WERI-Rb-1 (cell line): Measurements from ENCODE around the gene ALDH5A1.

ENCODE experiments used
- DNase-seq: peaks from one replicate; pipeline ENCODE4 v3.0.0-alpha.2; 2020
- H3K27ac ChIP-seq: fragments of 250-450 bp; sonication (Bioruptor Pico); 2 replicates; pipeline ENCODE4 v1.5.1; 2020; ENCODE audit warnings: mild to moderate bottlenecking, moderate library complexity
- H3K27me3 ChIP-seq: fragments of 250-450 bp; sonication (Bioruptor Pico); 2 replicates; pipeline ENCODE4 v1.5.1; 2021; ENCODE audit warnings: mild to moderate bottlenecking, low read depth, moderate library complexity; ENCODE audit not compliant: insufficient read depth, severe bottlenecking
- H3K36me3 ChIP-seq: fragments of 250-450 bp; sonication (Bioruptor Pico); 2 replicates; pipeline ENCODE4 v1.5.1; 2020; ENCODE audit warnings: mild to moderate bottlenecking, moderate library complexity
- H3K4me3 ChIP-seq: 2 replicates; pipeline ENCODE4 v1.5.1; 2011; ENCODE audit warnings: low read depth, mild to moderate bottlenecking, control low read depth, low read length
- H3K9me3 ChIP-seq: fragments of 250-450 bp; sonication (Bioruptor Pico); 2 replicates; pipeline ENCODE4 v1.5.1; 2021; ENCODE audit warnings: mild to moderate bottlenecking, moderate library complexity; ENCODE audit not compliant: severe bottlenecking
- CTCF ChIP-seq: IDR thresholded peaks from 2 replicates; pipeline ENCODE4 v1.5.1; 2011; ENCODE audit warnings: low read depth, mild to moderate bottlenecking, control low read depth, inconsistent platforms, low read length

ALDH5A1 gene

GRCh38 chr6:24574809-24575208 is 80.0 kb downstream of the ALDH5A1 start:
- no peak overlapping the region for H3K4me3 ChIP-seq
- H3K27me3 ChIP-seq, result no peaks in the 10 kb centered on the region
- no peaks in the 10 kb centered on the region for H3K9me3 ChIP-seq
- no peaks in the 10 kb centered on the region for H3K36me3 ChIP-seq
- no peak for TF ChIP-seq CTCF
- DNase-seq, result no peak
- H3K27ac ChIP-seq, result no peak overlapping the region

DNA sequence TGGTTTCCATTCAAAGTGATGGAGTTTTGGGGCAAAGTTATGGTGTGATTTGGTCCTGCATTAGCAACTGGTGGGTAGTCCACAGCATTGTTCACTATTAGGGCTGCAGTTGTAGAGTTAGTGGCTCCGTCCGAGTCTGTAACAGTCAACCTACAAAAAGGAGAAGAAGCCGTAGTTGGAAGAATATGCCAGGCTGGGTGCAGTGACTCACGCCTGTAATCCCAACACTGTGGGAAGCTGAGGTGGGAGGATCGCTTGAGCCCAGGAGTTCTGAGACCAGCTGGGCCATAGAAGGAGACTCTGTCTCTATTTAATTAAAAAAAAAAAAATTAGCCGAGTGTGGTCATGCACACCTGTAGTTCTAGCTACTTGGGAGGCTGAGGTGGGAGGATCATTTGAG is 81.7 kb downstream of the ALDH5A1 start:
- Histone ChIP-seq H3K27me3 (no peaks in the 10 kb centered on the region), H3K36me3 (no peaks in the 10 kb centered on the region), H3K9me3 (no peaks in the 10 kb centered on the region), H3K27ac (no peak overlapping the region), H3K4me3 (no peak overlapping the region)
- no peak for DNase-seq
- TF ChIP-seq CTCF, result no peak

DNA sequence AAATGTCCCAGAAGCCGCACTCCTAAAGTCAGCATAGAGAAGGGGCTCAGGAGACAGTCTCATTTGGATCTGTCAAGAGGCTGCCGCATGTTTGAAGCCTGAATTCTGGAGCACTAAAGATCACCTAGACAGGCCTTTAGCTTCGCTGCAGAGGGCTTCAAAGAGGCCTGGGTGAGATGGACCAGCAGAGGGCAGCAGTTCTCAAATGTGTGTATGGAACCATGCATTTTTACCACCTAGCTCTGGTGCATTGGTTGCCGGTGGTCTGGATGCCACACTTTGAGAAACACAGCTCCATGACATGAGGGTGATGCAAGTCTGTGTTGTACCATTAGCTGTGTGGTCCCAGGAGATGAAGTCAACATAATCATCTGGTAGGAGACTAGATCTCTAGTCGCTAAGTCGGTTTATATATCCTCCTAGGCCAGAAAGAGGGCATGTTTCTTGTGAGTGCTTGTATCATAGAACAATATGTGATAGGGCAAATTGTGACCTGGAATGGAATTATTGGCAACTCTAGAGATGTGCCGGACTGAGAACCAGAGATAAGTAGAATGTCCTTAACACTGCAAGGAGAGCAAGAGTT is 86.4 kb downstream of the ALDH5A1 start:
- no peak overlapping the region for H3K27ac ChIP-seq
- TF ChIP-seq CTCF, result peak; percentile 97
- no peaks in the 10 kb centered on the region for H3K9me3 ChIP-seq
- no peaks in the 10 kb centered on the region for H3K27me3 ChIP-seq
- no peak overlapping the region for H3K4me3 ChIP-seq
- DNase-seq, result peak; percentile 93
- H3K36me3 ChIP-seq, result no peaks in the 10 kb centered on the region

- peak; percentile 87 for TF ChIP-seq CTCF
- H3K27me3 ChIP-seq, result no peaks in the 10 kb centered on the region
- no peaks in the 10 kb centered on the region for H3K36me3 ChIP-seq
- H3K4me3 ChIP-seq, result peak overlapping the region; percentile 48
- peak; percentile 91 for DNase-seq
- H3K27ac ChIP-seq, result peak overlapping the region; percentile 63
- no peaks in the 10 kb centered on the region for H3K9me3 ChIP-seq
Measured at GRCh38 chr6:24583463-24584381, 89.0 kb downstream of the ALDH5A1 start.

GRCh38 chr6:24584382-24584720 is 89.6 kb downstream of the ALDH5A1 start:
- H3K36me3 ChIP-seq, result no peaks in the 10 kb centered on the region
- peak overlapping the region; percentile 48 for H3K4me3 ChIP-seq
- no peaks in the 10 kb centered on the region for H3K27me3 ChIP-seq
- peak; percentile 88 for DNase-seq
- H3K9me3 ChIP-seq, result no peaks in the 10 kb centered on the region
- H3K27ac ChIP-seq, result peak overlapping the region; percentile 63
- no peak; the same call in 1 of the 2 replicates for TF ChIP-seq CTCF
